HepG2 (cell line): Measurements from ENCODE around the gene EMID1.

Source experiments
- FIP1L1 ChIP-seq: fragments of 200-400 bp; formaldehyde crosslinking; IDR thresholded peaks from 2 replicates; pipeline ENCODE4 v1.6.1; 2018; ENCODE audit warnings: low read depth, mild to moderate bottlenecking, low read length, moderate library complexity, borderline replicate concordance; ENCODE audit not compliant: insufficient read depth
- MXI1 ChIP-seq: IDR thresholded peaks from 3 replicates; pipeline ENCODE4 v1.6.1; 2012; ENCODE audit warnings: low read depth, low read length, inconsistent platforms, borderline replicate concordance
- MYNN ChIP-seq: sonication (generic); formaldehyde crosslinking; IDR thresholded peaks from 2 replicates; pipeline ENCODE4 v1.4.0; 2020; ENCODE audit warnings: mild to moderate bottlenecking, low read depth, missing genetic modification reagents
- NPAS2 ChIP-seq: sonication (generic); formaldehyde crosslinking; IDR thresholded peaks from 2 replicates; pipeline ENCODE4 v1.8.0; 2022; ENCODE audit warnings: mild to moderate bottlenecking, missing genetic modification reagents, borderline replicate concordance
- SUZ12 ChIP-seq: fragments of 150-350 bp; IDR thresholded peaks from 2 replicates; pipeline ENCODE4 v1.6.1; 2014; ENCODE audit warnings: low read depth, low read length
- XBP1 ChIP-seq: sonication (generic); formaldehyde crosslinking; IDR thresholded peaks from 2 replicates; pipeline ENCODE4 v1.5.0; 2020; ENCODE audit warnings: missing genetic modification reagents
- ZBTB38 ChIP-seq: sonication (generic); formaldehyde crosslinking; IDR thresholded peaks from 2 replicates; pipeline ENCODE4 v1.5.1; 2020; ENCODE audit warnings: mild to moderate bottlenecking, missing genetic modification reagents
- ZMYM2 ChIP-seq: sonication (generic); formaldehyde crosslinking; IDR thresholded peaks from 2 replicates; pipeline ENCODE4 v1.8.0; 2022; ENCODE audit warnings: mild to moderate bottlenecking, missing genetic modification reagents
- ZNF597 ChIP-seq: sonication (generic); formaldehyde crosslinking; IDR thresholded peaks from 2 replicates; pipeline ENCODE4 v1.5.0; 2020; ENCODE audit warnings: missing genetic modification reagents

- TF ChIP-seq NPAS2 = no peak
- TF ChIP-seq ZMYM2 (CRISPR knock-in tag) = no peak
- no peak for TF ChIP-seq ZNF597
- no peak for TF ChIP-seq MXI1
- TF ChIP-seq MYNN (CRISPR knock-in tag) = no peak
- TF ChIP-seq SUZ12 = no peak
- TF ChIP-seq FIP1L1 = no peak
- TF ChIP-seq XBP1 (CRISPR knock-in tag) = no peak
- TF ChIP-seq ZBTB38 (CRISPR knock-in tag) = no peak
Measured at GRCh38 chr22:29230972-29231875, 25.5 kb downstream of the EMID1 start.
